Fibroblast of mammary gland (primary cell): ENCODE data around the gene GRIA4.
A peak's percentile ranks its signal among the peaks of the same experiment; 100 is the strongest.

Source experiments
- DNase-seq: peaks from one replicate; pipeline ENCODE4 v3.0.0-alpha.2; 2010; ENCODE audit warnings: low read depth
- H3K4me3 ChIP-seq: 2 replicates; pipeline ENCODE4 v1.5.1; 2011; ENCODE audit warnings: low read depth, mild to moderate bottlenecking, low read length, moderate library complexity; ENCODE audit not compliant: control insufficient read depth
- TF ChIP-seq, protein P1 (sequence below): conservative IDR thresholded peaks from 2 replicates; pipeline ENCODE4 v1.5.1; 2011; ENCODE audit warnings: low read depth, low read length, inconsistent platforms; ENCODE audit not compliant: control insufficient read depth, insufficient read depth

The GRIA4 gene

DNA sequence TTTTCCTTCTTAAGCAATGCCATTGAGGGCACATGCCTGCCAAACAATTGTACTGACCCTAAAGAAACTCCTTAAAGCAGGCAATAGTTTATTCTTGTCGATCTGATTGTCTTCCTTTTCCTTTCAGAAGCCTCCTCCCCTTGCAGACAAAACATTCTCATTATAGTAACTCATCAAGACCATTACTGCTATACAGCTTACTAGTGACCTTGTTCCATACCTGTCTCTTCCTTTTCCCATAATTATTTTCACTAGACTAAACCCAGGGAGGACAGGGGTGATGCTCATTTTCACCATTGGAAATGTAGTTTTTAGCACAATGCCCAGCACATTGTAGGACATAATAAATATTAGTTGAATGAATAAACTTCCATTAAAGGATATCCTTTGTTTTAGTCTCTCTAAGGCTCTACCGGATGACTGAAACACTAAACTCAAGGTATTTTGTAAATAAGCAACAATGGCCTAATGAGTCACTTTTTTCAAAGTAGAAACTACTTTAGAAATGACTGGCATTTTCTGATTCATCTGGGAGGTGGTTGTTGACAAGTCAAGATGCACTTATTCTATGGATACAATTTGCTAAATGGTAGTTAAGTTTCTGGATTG, 421.4 kb downstream of the GRIA4 start:
- no peak overlapping the region for H3K4me3 ChIP-seq
- TF ChIP-seq, protein P1, sequence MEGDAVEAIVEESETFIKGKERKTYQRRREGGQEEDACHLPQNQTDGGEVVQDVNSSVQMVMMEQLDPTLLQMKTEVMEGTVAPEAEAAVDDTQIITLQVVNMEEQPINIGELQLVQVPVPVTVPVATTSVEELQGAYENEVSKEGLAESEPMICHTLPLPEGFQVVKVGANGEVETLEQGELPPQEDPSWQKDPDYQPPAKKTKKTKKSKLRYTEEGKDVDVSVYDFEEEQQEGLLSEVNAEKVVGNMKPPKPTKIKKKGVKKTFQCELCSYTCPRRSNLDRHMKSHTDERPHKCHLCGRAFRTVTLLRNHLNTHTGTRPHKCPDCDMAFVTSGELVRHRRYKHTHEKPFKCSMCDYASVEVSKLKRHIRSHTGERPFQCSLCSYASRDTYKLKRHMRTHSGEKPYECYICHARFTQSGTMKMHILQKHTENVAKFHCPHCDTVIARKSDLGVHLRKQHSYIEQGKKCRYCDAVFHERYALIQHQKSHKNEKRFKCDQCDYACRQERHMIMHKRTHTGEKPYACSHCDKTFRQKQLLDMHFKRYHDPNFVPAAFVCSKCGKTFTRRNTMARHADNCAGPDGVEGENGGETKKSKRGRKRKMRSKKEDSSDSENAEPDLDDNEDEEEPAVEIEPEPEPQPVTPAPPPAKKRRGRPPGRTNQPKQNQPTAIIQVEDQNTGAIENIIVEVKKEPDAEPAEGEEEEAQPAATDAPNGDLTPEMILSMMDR: no peak

More for the DNA sequence above, 421.4 kb downstream of the GRIA4 start:
- DNase-seq: peak; percentile 5
